Neural cell (in vitro differentiated cells): Measurements from ENCODE around the gene INVS.

Experiments
- CTCF ChIP-seq: fragments of 450-650 bp; IDR thresholded peaks from 2 replicates; pipeline ENCODE4 v1.5.1; 2014; ENCODE audit warnings: antibody characterized with exemption, mild to moderate bottlenecking, moderate library complexity; ENCODE audit not compliant: poor library complexity, severe bottlenecking
- EP300 ChIP-seq: fragments of 450-650 bp; conservative IDR thresholded peaks from 2 replicates; pipeline ENCODE4 v1.6.1; 2014; ENCODE audit warnings: antibody characterized with exemption, mild to moderate bottlenecking, moderate library complexity; ENCODE audit not compliant: poor library complexity, severe bottlenecking
- REST ChIP-seq: IDR thresholded peaks from 2 replicates; pipeline ENCODE4 v1.6.1; 2012; ENCODE audit warnings: borderline replicate concordance

- TF ChIP-seq CTCF (no peak), EP300 (no peak), REST (no peak)
Measured at GRCh38 chr9:100211476-100211875, 112.4 kb downstream of the INVS start.
